HCT116 (cell line): ENCODE measurements around the gene BCAS4.

Source experiments
- CEBPB ChIP-seq: IDR thresholded peaks from 2 replicates; pipeline ENCODE4 v1.6.1; 2012; ENCODE audit warnings: low read depth
- TF ChIP-seq, protein P1 (sequence below), 3 experiments: fragments of 200-600 bp in 1 of 3; sonication (generic) in 1 of 3; IDR thresholded peaks in 2 of 3; conservative IDR thresholded peaks in 1 of 3; 2 replicates each; pipeline ENCODE4 v1.5.1; 2012 to 2017; ENCODE audit warnings: low read depth in 2 of 3, low read length in 2 of 3, antibody characterized with exemption in 1 of 3, borderline replicate concordance in 1 of 3, control low read depth in 1 of 3, mild to moderate bottlenecking in 1 of 3, mixed read lengths in 1 of 3, mixed run types in 1 of 3, moderate library complexity in 1 of 3; ENCODE audit not compliant: insufficient read depth in 1 of 3

DNA sequence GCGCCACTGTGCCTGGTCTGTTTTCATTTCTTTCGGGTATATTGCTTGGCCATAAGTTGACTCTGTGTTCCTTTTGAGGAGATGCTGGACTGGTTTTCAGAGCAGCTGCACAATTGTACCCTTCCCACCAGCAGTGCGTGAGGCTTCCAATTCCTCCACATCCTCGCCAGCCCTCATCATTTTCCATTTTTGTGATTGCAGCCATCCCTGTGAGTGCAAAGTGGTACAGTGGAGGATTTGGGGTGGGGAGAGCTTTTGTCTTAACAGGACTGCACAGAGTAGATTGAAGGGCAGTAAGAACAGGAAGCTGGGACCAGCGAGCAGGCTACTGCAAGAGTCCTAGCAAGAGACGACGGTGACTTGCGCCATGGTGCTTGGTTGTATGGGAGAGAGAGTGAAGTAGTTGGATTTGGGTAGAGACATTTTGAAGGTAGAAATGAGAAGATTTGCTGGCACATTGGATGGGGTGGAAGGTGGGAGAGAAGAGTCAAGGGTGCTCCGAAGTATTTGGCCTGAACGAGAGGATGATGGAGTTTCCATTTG lies 18.3 kb downstream of the BCAS4 start:
- TF ChIP-seq, protein P1, sequence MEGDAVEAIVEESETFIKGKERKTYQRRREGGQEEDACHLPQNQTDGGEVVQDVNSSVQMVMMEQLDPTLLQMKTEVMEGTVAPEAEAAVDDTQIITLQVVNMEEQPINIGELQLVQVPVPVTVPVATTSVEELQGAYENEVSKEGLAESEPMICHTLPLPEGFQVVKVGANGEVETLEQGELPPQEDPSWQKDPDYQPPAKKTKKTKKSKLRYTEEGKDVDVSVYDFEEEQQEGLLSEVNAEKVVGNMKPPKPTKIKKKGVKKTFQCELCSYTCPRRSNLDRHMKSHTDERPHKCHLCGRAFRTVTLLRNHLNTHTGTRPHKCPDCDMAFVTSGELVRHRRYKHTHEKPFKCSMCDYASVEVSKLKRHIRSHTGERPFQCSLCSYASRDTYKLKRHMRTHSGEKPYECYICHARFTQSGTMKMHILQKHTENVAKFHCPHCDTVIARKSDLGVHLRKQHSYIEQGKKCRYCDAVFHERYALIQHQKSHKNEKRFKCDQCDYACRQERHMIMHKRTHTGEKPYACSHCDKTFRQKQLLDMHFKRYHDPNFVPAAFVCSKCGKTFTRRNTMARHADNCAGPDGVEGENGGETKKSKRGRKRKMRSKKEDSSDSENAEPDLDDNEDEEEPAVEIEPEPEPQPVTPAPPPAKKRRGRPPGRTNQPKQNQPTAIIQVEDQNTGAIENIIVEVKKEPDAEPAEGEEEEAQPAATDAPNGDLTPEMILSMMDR (IDR thresholded peaks at IDR 0.05 in 2 of 3, conservative IDR thresholded peaks at IDR 0.05 in 1 of 3; ENCODE audit: borderline replicate concordance in 1 of 3, insufficient read depth in 1 of 3, low read depth in 2 of 3, low read length in 2 of 3): no peak
- TF ChIP-seq CEBPB: no peak
